GM12891 (cell line): Measurements from ENCODE around the gene IFT27.

Experiments used
- PAX5 ChIP-seq: IDR thresholded peaks from 2 replicates; pipeline ENCODE4 v1.6.1; 2011; ENCODE audit warnings: low read length, moderate library complexity, mild to moderate bottlenecking; ENCODE audit not compliant: insufficient read depth, severe bottlenecking
- POLR2A ChIP-seq: IDR thresholded peaks from 2 replicates; pipeline ENCODE4 v1.6.1; 2011; ENCODE audit warnings: low read depth, low read length, control low read depth
- POLR2AphosphoS5 ChIP-seq: IDR thresholded peaks from 2 replicates; pipeline ENCODE4 v1.6.1; 2011; ENCODE audit warnings: low read depth, low read length, control low read depth
- TAF1 ChIP-seq: IDR thresholded peaks from 2 replicates; pipeline ENCODE4 v1.6.1; 2011; ENCODE audit warnings: low read depth, low read length, control low read depth

GRCh38 chr22:36744413-36744765 is 31.5 kb downstream of the IFT27 start:
- TF ChIP-seq TAF1 (no peak), POLR2A (no peak), POLR2AphosphoS5 (no peak), PAX5 (no peak)
